Suprapubic skin (tissue), 4 donors: ENCODE measurements around the gene NDUFB7. TPM values are rescaled to one million over a fixed set of nuclear protein-coding genes. Genes with fewer than 3 reads are reported as not detected.

Experiments
- DNase-seq, 2 donors: peaks; one replicate each; pipeline ENCODE4 v3.0.0-alpha.2; 2019; ENCODE audit warnings: low spot score in 2 of 2
- H3K27ac ChIP-seq: fragments of 200-600 bp; sonication (generic); one replicate; pipeline ENCODE4 v1.5.1; 2019
- H3K27me3 ChIP-seq: fragments of 200-600 bp; sonication (generic); one replicate; pipeline ENCODE4 v1.5.1; 2019
- H3K36me3 ChIP-seq: fragments of 200-600 bp; sonication (generic); one replicate; pipeline ENCODE4 v1.5.1; 2019
- H3K4me1 ChIP-seq: fragments of 200-600 bp; sonication (generic); one replicate; pipeline ENCODE4 v1.5.1; 2019
- H3K4me3 ChIP-seq: fragments of 200-600 bp; sonication (generic); one replicate; pipeline ENCODE4 v1.5.1; 2019; ENCODE audit warnings: mild to moderate bottlenecking
- H3K9me3 ChIP-seq: fragments of 200-600 bp; sonication (generic); one replicate; pipeline ENCODE4 v1.5.1; 2019
- EP300 ChIP-seq: sonication (generic); formaldehyde crosslinking; IDR thresholded peaks from one replicate; pipeline ENCODE4 v1.6.1; 2017; ENCODE audit warnings: antibody characterized with exemption
- POLR2A ChIP-seq, 2 donors: fragments of 450-650 bp; IDR thresholded peaks; one replicate each; pipeline ENCODE4 v1.6.1; 2017; ENCODE audit warnings: antibody characterized with exemption in 2 of 2, mild to moderate bottlenecking in 2 of 2, moderate library complexity in 2 of 2
- POLR2AphosphoS5 ChIP-seq, 3 donors: sonication (generic); formaldehyde crosslinking; IDR thresholded peaks; one replicate each; pipeline ENCODE4 v1.6.1; 2017; ENCODE audit warnings: antibody characterized with exemption in 3 of 3
- WGBS: methylation state at CpG from one replicate; pipeline ENCODE4 v1.1.5; 2018; 5-methylcytosine and 5-hydroxymethylcytosine counted together
- total RNA-seq, 4 donors: library from RNA; depleted of rRNA; stranded (reverse); fragments of >200 nt; gene quantifications; one replicate each; pipeline ENCODE4 v1.1.0, GENCODE V29; 2016
- TF ChIP-seq, protein P1 (sequence below), 2 donors: fragments of 200-600 bp in 1 of 2; fragments of 450-650 bp in 1 of 2; sonication (generic) in 1 of 2; IDR thresholded peaks; one replicate each; pipeline ENCODE4 v1.5.1; 2016 to 2019; ENCODE audit warnings: antibody characterized with exemption in 2 of 2, mild to moderate bottlenecking in 1 of 2, moderate library complexity in 1 of 2

The NDUFB7 gene
- total RNA-seq, 4 donors from 2014 or later = 196 to 394 (median 340) TPM

DNA sequence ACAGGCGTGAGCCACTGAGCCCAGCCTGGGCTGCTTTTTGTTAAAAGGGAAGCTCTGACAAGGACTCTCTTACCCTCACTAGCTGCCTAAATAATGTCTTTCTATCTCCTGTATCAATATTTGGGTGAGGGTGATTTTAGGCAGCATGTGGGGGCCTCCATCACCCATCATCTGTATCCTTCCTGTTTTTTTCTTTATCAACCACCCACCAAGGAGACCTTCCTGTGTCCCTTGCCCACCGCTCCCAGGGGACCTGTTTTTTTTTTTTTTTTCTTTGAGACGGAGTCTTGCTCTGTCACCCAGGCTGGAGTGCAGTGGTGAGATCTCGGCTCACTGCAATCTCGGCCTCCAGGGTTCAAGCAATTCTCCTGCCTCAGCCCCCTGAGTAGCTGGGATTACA is 5.4 kb upstream of the NDUFB7 start:
- WGBS = 83% methylated on average over 5 of the region's 5 CpGs
- DNase-seq = no peak
- TF ChIP-seq POLR2A (IDR thresholded peaks at IDR 0.05) (no peak), POLR2AphosphoS5 (IDR thresholded peaks at IDR 0.05) (no peak), EP300 (no peak)
- TF ChIP-seq, protein P1, sequence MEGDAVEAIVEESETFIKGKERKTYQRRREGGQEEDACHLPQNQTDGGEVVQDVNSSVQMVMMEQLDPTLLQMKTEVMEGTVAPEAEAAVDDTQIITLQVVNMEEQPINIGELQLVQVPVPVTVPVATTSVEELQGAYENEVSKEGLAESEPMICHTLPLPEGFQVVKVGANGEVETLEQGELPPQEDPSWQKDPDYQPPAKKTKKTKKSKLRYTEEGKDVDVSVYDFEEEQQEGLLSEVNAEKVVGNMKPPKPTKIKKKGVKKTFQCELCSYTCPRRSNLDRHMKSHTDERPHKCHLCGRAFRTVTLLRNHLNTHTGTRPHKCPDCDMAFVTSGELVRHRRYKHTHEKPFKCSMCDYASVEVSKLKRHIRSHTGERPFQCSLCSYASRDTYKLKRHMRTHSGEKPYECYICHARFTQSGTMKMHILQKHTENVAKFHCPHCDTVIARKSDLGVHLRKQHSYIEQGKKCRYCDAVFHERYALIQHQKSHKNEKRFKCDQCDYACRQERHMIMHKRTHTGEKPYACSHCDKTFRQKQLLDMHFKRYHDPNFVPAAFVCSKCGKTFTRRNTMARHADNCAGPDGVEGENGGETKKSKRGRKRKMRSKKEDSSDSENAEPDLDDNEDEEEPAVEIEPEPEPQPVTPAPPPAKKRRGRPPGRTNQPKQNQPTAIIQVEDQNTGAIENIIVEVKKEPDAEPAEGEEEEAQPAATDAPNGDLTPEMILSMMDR (IDR thresholded peaks at IDR 0.05) = no peak
- H3K27ac ChIP-seq = no peak overlapping the region
- no peaks in the 10 kb centered on the region for H3K36me3 ChIP-seq
- no peaks in the 10 kb centered on the region for H3K27me3 ChIP-seq
- no peak overlapping the region for H3K4me3 ChIP-seq
- H3K4me1 ChIP-seq = peaks cover 7% of the 10 kb centered on the region
- no peaks in the 10 kb centered on the region for H3K9me3 ChIP-seq

DNA sequence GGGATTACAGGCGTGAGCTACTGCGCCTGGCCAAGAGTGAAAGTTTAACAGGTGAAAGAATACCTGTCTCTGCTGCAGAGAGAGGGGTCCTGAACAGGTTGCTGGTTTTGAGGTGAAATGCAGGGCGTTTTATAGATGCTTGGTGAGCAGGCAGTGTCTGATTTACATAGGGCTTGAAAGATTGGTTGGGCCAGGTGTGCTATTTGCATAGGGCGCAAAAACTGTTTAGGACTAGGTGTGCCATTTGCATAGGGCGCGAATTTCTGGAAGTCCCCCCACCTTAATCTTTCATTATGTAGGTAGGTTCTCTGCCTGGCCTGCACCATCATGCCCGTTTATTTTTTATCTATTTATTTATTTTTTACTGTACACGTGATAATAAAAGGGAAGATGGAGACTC is 4.5 kb upstream of the NDUFB7 start:
- TF ChIP-seq EP300 = no peak
- TF ChIP-seq, protein P1 (IDR thresholded peaks at IDR 0.05) = no peak
- no peak for TF ChIP-seq POLR2A (IDR thresholded peaks at IDR 0.05)
- TF ChIP-seq POLR2AphosphoS5 (IDR thresholded peaks at IDR 0.05) = no peak
- Histone ChIP-seq H3K4me3 (no peak overlapping the region), H3K27ac (no peak overlapping the region), H3K4me1 (peaks cover 12% of the 10 kb centered on the region), H3K36me3 (no peaks in the 10 kb centered on the region), H3K9me3 (no peaks in the 10 kb centered on the region), H3K27me3 (no peaks in the 10 kb centered on the region)
- no peak for DNase-seq
- WGBS = 85% methylated on average over 8 of the region's 8 CpGs

DNA sequence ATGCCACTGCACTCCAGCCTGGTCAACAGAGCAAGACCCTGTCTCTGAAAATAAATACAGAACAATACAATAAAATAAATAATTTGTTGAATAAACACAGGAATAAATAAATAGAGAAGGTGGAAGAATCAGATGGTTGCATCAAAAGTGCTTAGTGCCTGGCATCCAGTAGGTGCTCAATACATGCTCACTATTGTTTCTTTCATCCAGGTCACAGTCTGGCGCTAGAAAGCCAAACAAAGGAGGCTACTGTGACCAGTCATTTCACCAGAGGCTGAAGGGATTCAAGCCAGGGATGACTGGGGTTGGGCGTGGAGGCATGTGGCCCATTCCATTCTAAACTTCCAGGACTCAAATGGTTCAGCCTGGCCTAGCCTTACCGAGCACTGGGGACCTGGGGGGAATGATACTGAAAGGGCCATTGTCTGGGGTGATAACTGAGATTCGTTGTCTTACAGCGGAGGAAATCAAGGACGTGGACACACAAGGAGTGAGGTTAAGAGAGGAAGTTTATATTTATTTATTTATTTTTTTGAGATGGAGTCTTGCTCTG is 3.6 kb upstream of the NDUFB7 start:
- 86% methylated on average over 6 of the region's 6 CpGs for WGBS
- Histone ChIP-seq H3K4me1 (peaks cover 20% of the 10 kb centered on the region), H3K9me3 (no peaks in the 10 kb centered on the region), H3K27me3 (no peaks in the 10 kb centered on the region), H3K27ac (no peak overlapping the region), H3K36me3 (no peaks in the 10 kb centered on the region), H3K4me3 (no peak overlapping the region)
- TF ChIP-seq EP300 (no peak), POLR2AphosphoS5 (IDR thresholded peaks at IDR 0.05) (no peak), POLR2A (IDR thresholded peaks at IDR 0.05) (no peak)
- TF ChIP-seq, protein P1 (IDR thresholded peaks at IDR 0.05) = no peak
- no peak for DNase-seq

DNA sequence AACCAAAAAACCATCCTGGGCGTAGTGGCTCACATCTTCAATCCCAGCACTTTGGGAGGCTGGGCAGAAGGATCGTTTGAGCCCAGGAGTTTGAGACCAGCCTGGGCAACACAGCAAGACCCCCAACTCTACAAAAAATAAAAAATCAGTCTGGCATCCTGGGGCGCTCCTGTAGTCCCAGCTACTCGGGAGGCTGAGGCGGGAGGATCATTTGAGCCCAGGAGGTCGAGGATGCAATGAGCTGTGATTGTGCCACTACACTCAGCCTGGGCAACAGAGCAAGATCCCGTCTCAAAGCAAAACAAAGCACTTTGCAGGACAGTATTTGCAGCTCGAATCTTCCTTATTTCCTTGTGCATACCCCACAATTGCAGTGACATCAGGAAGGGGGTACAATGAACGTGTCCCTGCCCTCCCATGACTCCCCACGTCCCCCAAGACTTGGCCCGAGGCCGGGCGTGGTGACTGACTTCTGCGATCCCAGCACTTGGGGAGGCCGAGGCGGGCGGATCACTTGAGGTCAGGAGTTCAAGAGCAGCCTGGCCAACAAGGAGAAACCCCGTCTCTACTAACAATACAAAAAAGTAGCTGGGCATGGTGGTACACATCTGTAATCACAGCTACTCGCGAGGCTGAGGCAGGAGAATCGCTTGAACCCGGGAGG is 870 bp downstream of the NDUFB7 start:
- Histone ChIP-seq H3K4me1 (peaks cover 25% of the 10 kb centered on the region), H3K27ac (peak overlapping the region; percentile 83), H3K9me3 (no peaks in the 10 kb centered on the region), H3K36me3 (peaks cover 15% of the 10 kb centered on the region), H3K4me3 (peak overlapping the region; percentile 73), H3K27me3 (no peaks in the 10 kb centered on the region)
- no peak for DNase-seq
- 49% methylated on average over 21 of the region's 22 CpGs for WGBS
- TF ChIP-seq EP300 = no peak
- TF ChIP-seq POLR2AphosphoS5 (IDR thresholded peaks at IDR 0.05) = no peak
- TF ChIP-seq POLR2A (IDR thresholded peaks at IDR 0.05) = no peak

DNA sequence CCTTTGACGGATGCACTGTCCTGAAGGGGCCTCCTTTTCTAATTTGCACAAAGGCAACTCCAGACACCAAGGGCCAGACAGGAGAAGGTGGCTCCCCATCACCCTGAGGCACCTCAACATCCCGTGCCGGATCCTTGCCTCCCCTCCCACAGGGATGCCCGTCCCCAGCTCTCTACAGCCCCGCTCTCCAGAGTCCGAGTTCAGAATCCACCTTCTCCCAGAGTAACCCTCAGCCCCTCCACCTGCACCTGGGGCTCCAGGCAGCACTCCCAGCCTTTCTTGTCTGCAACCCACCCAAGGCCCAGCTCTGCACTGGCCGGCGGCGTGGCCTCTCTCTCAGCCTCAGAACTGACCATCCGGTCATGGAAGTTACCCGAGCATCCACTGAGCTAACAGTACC is 4.8 kb downstream of the NDUFB7 start:
- 83% methylated on average over 11 of the region's 11 CpGs for WGBS
- Histone ChIP-seq H3K27me3 (no peaks in the 10 kb centered on the region), H3K36me3 (peaks cover 35% of the 10 kb centered on the region), H3K4me1 (peaks cover 39% of the 10 kb centered on the region), H3K27ac (no peak overlapping the region), H3K4me3 (no peak overlapping the region), H3K9me3 (no peaks in the 10 kb centered on the region)
- no peak for TF ChIP-seq POLR2A (IDR thresholded peaks at IDR 0.05)
- DNase-seq = no peak

DNA sequence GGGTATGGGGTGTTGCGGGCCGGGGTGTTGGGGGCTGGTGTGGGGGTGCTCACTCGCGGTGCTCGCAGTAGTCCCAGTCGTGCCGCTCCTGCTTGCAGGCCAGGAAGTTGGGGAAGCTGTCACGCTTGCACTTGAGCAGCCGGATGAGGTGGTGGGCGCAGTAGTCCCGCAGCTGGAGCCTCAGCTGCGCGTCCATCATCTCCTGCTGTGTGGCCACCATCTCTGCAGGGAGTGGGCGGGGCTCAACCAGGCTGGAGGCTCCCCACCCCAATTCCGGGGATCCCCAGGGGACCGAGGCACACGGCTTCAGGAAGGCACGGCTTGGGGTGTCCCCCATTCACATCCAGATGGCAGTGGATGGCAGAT is 5.2 kb downstream of the NDUFB7 start:
- Histone ChIP-seq H3K4me3 (no peak overlapping the region), H3K9me3 (no peaks in the 10 kb centered on the region), H3K27me3 (no peaks in the 10 kb centered on the region), H3K27ac (no peak overlapping the region), H3K36me3 (peaks cover 35% of the 10 kb centered on the region), H3K4me1 (peaks cover 42% of the 10 kb centered on the region)
- TF ChIP-seq, protein P1 (IDR thresholded peaks at IDR 0.05) = no peak
- TF ChIP-seq EP300 (no peak), POLR2A (IDR thresholded peaks at IDR 0.05) (no peak), POLR2AphosphoS5 (IDR thresholded peaks at IDR 0.05) (no peak)
- no peak for DNase-seq
- 73% methylated on average over 10 of the region's 18 CpGs for WGBS
